Islet precursor cell (in vitro differentiated cells): ENCODE data around the gene PTPRN2.
"Not testable (repeated sequence)": the region's sequence is repeated elsewhere in the genome, so short reads cannot be mapped to it uniquely, and the experiment has no call there.

Experiments used
- DNase-seq: peaks from one replicate; pipeline ENCODE4 v3.0.0-alpha.2; 2018

The PTPRN2 gene

DNA sequence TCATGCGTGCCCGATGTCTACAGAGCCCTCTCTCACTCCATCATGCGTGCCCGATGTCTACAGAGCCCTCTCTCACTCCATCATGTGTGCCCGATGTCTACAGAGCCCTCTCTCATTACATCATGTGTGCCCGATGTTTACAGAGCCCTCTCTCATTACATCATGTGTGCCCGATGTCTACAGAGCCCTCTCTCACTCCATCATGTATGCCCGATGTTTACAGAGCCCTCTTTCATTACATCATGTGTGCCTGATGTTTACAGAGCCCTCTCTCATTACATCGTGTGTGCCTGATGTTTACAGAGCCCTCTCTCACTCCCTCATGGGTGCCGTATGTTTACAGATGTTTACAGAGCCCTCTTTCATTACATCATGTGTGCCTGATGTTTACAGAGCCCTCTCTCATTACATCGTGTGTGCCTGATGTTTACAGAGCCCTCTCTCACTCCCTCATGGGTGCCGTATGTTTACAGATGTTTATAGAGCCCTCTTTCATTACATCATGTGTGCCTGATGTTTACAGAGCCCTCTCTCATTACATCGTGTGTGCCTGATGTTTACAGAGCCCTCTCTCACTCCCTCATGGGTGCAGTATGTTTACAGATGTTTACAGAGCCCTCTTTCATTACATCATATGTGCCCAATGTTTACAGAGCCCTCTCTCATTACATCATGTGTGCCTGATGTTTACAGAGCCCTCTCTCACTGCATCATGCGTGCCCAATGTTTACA is 739.7 kb downstream of the PTPRN2 start:
- DNase-seq = not testable (repeated sequence)

DNA sequence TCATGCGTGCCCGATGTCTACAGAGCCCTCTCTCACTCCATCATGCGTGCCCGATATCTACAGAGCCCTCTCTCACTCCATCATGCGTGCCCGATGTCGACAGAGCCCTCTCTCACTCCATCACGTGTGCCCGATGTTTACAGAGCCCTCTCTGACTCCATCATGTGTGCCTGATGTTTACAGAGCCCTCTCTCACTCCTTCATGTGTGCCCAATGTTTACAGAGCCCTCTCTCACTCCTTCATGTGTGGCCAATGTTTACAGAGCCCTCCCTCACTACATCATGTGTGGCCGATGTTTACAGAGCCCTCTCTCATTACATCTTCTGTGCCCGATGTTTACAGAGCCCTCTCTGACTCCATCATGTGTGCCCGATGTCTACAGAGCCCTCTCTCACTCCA is 740.9 kb downstream of the PTPRN2 start:
- not testable (repeated sequence) for DNase-seq

DNA sequence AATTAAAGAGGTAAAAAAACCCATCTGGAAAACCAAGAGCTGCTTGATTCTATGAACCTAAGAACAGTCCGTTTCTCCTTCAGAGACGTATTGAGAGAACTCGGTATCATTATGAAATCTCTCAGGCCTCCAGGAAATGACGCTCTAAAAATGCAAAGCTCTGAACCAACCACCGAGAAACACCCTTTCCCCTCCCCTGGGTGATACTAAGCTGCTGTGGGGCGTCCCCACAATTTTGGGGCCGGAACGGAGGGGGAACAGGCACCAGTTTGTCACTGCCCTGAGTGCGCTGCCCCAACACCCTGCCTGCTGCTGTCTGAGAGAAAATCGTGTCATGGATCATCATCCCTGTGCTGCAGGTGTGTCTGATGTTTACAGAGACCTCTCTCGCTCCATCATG is 741.4 kb downstream of the PTPRN2 start:
- DNase-seq = no peak

GRCh38 chr7:157845203-157845835 is 742.3 kb downstream of the PTPRN2 start:
- DNase-seq = no peak

- DNase-seq = no peak
Observed at GRCh38 chr7:157844611-157845010, 743.0 kb downstream of the PTPRN2 start.

DNA sequence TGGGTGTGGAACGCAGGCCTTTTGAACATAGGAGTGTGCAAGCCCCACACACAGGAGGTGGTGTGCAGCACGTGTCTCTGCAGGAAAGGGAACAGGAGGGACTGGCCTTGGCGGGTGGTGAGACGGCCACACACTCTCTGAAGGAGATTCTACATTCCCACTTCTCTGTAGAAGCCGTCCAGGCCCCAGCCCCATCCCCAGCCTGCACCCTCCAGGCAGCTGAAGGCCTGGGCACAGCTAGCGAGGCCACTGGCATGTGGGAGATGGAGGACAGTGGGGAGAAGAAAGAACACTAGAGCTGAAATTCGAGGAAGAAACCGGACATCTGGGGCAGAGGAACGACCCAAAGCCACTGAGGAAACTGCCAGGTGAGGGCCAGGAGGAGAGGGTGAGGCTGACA is 743.5 kb downstream of the PTPRN2 start:
- DNase-seq = no peak

DNA sequence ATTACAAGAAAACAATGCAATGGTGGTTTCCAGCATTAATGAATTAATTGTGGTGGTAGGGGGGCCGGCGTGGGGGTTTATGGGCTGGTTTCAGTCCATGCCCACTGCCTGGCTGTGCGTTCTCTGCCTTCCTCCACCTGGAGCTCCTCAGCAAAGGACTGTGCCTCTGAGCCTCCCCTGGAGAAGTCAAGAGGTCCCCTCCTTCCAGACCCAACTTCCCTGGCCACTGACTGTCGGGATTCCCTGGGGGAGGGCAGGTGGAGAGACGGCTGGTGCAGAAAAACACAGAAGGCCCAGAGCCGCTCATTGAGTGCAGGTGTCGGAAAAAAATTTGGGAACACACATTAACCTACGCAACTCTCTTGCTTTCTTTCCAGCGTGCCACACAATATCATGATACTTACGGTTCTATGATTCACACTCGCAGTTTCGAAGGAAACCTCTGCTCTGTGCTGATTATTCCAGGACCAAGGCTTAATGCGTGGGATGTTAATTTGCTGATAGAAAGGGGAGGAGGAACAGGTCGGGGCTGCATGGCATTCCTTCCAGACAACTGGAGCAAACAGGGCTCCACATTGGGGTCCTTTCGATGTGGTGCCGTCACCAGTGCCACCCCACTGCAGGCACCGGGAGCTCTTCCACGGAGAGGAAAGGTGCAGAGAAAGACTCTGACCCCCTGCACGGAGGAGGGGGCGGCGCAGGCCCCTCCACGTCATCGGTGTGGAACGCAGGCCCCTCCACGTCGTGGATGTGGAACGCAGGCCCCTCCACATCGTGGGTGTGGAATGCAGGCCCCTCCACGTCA is 744.1 kb downstream of the PTPRN2 start:
- DNase-seq = no peak

- DNase-seq = no peak
Observed at GRCh38 chr7:157841773-157842370, 745.8 kb downstream of the PTPRN2 start.

GRCh38 chr7:157840914-157841772 is 746.5 kb downstream of the PTPRN2 start:
- no peak for DNase-seq

- no peak for DNase-seq
Observed at GRCh38 chr7:157840174-157840913, 747.3 kb downstream of the PTPRN2 start.

DNA sequence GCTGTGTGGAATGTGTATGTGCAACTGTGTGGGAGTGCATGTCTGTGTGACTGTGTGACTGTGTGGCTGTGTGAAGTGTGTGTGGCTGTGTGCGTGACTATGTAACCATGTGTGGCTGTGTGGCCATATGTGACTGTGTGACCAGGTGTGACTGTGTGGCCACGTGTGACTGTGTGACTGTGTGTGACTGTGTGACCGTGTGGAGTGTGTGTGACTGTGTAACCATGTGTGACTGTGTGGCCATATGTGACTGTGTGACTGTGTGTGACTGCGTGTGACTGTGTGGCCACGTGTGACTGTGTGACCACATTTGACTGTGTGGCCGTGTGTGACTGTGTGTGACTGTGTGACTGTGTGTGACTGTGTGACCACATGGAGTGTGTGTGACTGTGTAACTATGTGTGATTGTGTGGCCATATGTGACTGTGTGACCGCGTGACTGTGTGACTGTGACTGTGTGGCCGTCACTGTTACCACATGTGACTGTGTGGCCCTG is 747.9 kb downstream of the PTPRN2 start:
- no peak for DNase-seq

DNA sequence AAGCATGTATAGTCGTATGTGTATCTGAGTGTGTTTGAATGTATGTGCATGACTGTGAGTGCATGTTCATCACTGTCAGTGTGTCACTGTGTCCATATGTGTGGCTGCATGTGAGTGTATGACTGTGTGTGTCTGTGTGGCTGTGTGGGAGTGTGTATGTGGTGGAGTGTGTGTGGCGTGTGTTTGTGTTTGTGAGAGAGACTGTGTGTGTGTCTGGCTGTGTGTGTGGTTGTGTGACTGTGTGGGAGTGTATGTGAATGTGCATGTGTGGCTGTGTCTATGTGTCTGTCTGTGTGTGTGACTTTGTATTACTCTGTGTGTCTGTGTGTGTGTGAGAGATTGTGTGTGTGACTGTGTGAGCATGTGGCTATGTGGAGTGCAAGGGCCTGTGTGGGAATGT is 748.4 kb downstream of the PTPRN2 start:
- DNase-seq = no peak

DNA sequence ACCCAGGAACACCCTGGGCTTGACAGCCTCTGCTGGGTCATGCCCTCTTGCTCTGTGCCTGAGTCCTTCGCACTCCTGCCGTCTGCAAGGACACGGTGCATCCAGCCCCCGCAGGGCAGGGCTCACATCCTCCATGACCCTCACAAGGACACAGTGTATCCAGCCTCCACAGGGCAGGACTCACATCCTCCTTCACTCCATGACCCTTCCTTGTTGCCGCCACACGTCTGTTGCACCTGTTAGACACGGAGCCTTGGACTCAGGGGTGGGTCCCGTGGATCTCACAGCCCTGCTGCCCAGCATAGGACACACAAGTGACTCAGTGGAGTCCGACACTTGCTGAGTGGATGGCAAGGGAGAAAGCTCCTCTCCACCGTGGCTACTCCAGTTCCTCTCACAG is 750.1 kb downstream of the PTPRN2 start:
- no peak for DNase-seq

DNA sequence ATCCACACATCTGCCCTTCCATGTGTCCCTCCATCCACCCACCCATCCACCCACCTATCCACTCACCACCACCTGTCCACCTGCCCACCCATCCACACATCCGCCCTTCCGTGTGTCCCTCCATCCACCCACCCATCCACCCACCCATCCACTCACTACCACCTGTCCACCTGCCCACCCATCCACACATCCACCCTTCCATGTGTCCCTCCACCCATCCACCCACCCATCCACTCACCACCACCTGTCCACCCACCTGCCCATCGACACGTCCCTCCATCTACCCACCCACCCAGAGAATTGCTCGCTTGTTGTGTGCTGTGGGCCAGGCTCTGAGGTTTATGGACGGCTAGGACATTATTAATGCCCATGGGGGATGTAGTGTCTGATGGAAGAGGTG is 750.6 kb downstream of the PTPRN2 start:
- no peak for DNase-seq

DNA sequence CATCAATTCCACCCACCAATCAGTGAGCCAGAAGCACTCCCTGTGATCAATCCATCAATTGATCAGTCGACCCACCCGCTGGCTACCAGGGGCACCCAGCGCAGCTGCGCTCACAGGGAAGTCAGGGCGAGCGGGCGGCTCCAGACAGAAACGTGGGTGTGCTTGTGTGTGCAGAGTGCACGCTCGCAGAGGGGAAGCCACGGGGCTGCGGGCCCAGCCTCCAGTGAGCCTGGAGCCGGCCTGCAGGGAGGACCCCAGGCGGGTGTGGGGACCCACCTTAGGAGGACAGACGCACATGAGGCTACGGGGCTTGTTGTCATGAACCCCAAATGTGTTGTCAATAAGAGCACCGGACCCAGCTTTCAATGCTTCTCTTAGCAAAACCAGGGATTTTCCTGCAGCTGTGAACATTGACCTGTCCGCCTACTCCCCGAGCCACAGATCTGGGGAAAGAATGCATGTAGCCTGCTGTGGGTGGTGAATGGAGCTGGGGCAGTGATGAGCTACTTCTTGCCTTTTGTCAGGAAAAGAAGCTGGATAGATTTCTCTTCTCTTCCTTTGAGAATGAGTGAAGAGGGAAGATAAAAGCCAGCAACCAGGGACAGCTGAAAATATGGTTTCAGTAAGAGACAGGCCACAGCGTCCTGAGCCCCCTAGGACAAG is 753.0 kb downstream of the PTPRN2 start:
- DNase-seq = no peak

DNA sequence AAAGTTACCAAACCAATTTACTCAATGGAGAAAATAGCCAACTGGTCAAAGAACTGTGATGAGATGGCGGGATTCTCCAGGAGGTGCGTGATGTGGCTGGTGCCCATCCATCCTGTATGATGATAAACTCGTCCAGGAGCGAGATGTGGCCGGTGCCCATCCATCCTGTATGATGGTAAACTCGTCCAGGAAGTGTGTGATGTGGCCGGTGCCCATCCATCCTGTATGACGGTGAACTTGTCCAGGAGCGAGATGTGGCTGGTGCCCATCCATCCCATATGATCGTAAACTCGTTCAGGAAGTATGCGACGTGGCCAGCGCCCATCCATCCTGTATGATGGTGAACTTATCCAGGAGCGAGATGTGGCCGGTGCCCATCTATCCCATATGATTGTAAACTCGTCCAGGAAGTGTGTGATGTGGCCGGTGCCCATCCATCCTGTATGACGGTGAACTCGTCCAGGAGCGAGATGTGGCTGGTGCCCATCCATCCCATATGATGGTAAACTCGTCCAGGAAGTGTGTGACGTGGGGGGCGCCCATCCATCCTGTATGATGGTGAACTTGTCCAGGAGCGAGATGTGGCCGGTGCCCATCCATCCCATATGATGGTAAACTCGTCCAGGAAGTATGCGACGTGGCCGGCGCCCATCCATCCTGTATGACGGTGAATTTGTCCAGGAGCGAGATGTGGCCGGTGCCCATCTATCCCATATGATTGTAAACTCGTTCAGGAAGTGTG is 754.6 kb downstream of the PTPRN2 start:
- no peak for DNase-seq

DNA sequence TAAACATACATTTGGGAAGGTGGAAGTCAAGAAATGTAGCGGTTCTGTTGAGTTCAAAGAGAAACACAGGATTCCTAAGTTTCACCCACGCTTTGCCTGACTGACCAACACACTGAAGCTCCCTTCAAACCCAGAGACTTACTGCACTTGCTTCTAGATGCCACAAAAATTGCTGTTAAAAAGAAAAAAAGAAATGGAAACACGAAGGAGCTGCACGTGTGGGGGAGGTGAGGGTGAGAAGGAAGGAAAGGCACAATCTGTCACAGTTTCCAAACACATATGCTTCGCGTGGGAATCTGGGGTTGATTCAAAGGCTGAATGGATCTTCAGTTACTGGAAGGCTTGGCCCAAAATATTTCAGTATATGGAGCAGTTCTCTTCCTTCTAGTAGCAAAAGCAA is 755.2 kb downstream of the PTPRN2 start:
- no peak for DNase-seq

- no peak for DNase-seq
Observed at GRCh38 chr7:157832006-157832405, 755.6 kb downstream of the PTPRN2 start.

GRCh38 chr7:157831143-157831905 is 756.3 kb downstream of the PTPRN2 start:
- DNase-seq = no peak
